GM12878 (cell line): ENCODE data around the gene CFAP410. TPM values are rescaled to one million over a fixed set of nuclear protein-coding genes. Genes with fewer than 3 reads are reported as not detected.
A peak's percentile ranks its signal among the peaks of the same experiment; 100 is the strongest.

Experiments
- CUX1 ChIP-seq: IDR thresholded peaks from 2 replicates; pipeline ENCODE4 v1.6.1; 2012; ENCODE audit warnings: improper control_type of control experiment, low read depth, low read length; ENCODE audit not compliant: insufficient replicate concordance
- ETV6 ChIP-seq, 2 experiments: fragments of 450-650 bp in 1 of 2; IDR thresholded peaks in 1 of 2; conservative IDR thresholded peaks in 1 of 2; 2 replicates each; pipeline ENCODE4 v1.6.1; 2014; ENCODE audit warnings: antibody characterized with exemption in 1 of 2, borderline replicate concordance in 1 of 2, low read depth in 1 of 2, mild to moderate bottlenecking in 1 of 2, moderate library complexity in 1 of 2
- IRF4 ChIP-seq: IDR thresholded peaks from 2 replicates; pipeline ENCODE4 v1.6.1; 2011; ENCODE audit warnings: low read depth, low read length
- KDM1A ChIP-seq: fragments of 200-600 bp; sonication (generic); IDR thresholded peaks from 2 replicates; pipeline ENCODE4 v1.6.1; 2016; ENCODE audit warnings: borderline replicate concordance
- LARP7 ChIP-seq: fragments of 450-650 bp; IDR thresholded peaks from 2 replicates; pipeline ENCODE4 v1.6.1; 2017; ENCODE audit warnings: mild to moderate bottlenecking
- MEF2A ChIP-seq: IDR thresholded peaks from 2 replicates; pipeline ENCODE4 v1.6.1; 2011; ENCODE audit warnings: low read depth, mild to moderate bottlenecking, low read length, moderate library complexity; ENCODE audit not compliant: insufficient read depth
- NFXL1 ChIP-seq: fragments of 450-650 bp; IDR thresholded peaks from 2 replicates; pipeline ENCODE4 v1.6.1; 2017; ENCODE audit warnings: antibody characterized with exemption, mild to moderate bottlenecking, borderline replicate concordance
- NFYA ChIP-seq: IDR thresholded peaks from 2 replicates; pipeline ENCODE4 v1.6.1; 2011; ENCODE audit warnings: low read depth, mild to moderate bottlenecking, low read length, improper control_type of control experiment, borderline replicate concordance
- NR2F1 ChIP-seq: fragments of 450-650 bp; conservative IDR thresholded peaks from 2 replicates; pipeline ENCODE4 v1.6.1; 2017; ENCODE audit warnings: mild to moderate bottlenecking
- RAD51 ChIP-seq: fragments of 450-650 bp; IDR thresholded peaks from 2 replicates; pipeline ENCODE4 v1.6.1; 2016; ENCODE audit warnings: moderate library complexity, mild to moderate bottlenecking, inconsistent platforms
- RBBP5 ChIP-seq: fragments of 200-600 bp; sonication (generic); conservative IDR thresholded peaks from 2 replicates; pipeline ENCODE4 v1.6.1; 2016
- SREBF2 ChIP-seq: IDR thresholded peaks from 2 replicates; pipeline ENCODE4 v1.6.1; 2012; ENCODE audit warnings: mild to moderate bottlenecking, low read length
- TCF12 ChIP-seq: IDR thresholded peaks from 2 replicates; pipeline ENCODE4 v1.6.1; 2011; ENCODE audit warnings: low read depth, mild to moderate bottlenecking, low read length
- YY1 ChIP-seq: IDR thresholded peaks from 2 replicates; pipeline ENCODE4 v1.6.1; 2011; ENCODE audit warnings: low read depth, mild to moderate bottlenecking, low read length
- ZBTB11 ChIP-seq: fragments of 450-650 bp; formaldehyde crosslinking; IDR thresholded peaks from 2 replicates; pipeline ENCODE4 v1.5.0; 2022; ENCODE audit warnings: mild to moderate bottlenecking, missing genetic modification characterization
- polyA plus RNA-seq, 11 experiments: library from polyadenylated mRNA; depleted of rRNA in 4 of 11; unstranded in 6 of 11; stranded (reverse) in 5 of 11; fragments of >200 nt; fragmentation: Nextera tagmentation in 4 of 11; fragmentation: Illumina TruSeq in 1 of 11; extraction: Ambion mirVana in 4 of 11; extraction: Trizol in 1 of 11; gene quantifications; 1 replicate in 1 of 11; 2 replicates in 10 of 11; pipeline versions ENCODE4 v1.2.1 to v1.2.3, GENCODE V29; 2011 to 2016; ENCODE audit warnings: inconsistent platforms in 2 of 11, missing spikeins in 2 of 11, low read depth in 1 of 11
- total RNA-seq, 4 experiments: library from RNA; depleted of rRNA in 3 of 4; stranded (reverse); fragments of >200 nt in 3 of 4; fragmentation: Illumina TruSeq in 1 of 4; extraction: Trizol in 1 of 4; gene quantifications; 2 replicates each; pipeline versions ENCODE4 v1.2.1 to v1.2.3, GENCODE V29; 2013 to 2021
- TF ChIP-seq, protein P1 (sequence below): IDR thresholded peaks from 2 replicates; pipeline ENCODE4 v1.6.1; 2012; ENCODE audit warnings: low read depth, low read length, improper control_type of control experiment

CFAP410 gene
- total and polyA plus RNA-seq, 10 of the 15 experiments (the other 5 are each of a cell fraction or from before 2014, with no cell fraction given) = 0.14 to 24.8 (median 11.3) TPM

DNA sequence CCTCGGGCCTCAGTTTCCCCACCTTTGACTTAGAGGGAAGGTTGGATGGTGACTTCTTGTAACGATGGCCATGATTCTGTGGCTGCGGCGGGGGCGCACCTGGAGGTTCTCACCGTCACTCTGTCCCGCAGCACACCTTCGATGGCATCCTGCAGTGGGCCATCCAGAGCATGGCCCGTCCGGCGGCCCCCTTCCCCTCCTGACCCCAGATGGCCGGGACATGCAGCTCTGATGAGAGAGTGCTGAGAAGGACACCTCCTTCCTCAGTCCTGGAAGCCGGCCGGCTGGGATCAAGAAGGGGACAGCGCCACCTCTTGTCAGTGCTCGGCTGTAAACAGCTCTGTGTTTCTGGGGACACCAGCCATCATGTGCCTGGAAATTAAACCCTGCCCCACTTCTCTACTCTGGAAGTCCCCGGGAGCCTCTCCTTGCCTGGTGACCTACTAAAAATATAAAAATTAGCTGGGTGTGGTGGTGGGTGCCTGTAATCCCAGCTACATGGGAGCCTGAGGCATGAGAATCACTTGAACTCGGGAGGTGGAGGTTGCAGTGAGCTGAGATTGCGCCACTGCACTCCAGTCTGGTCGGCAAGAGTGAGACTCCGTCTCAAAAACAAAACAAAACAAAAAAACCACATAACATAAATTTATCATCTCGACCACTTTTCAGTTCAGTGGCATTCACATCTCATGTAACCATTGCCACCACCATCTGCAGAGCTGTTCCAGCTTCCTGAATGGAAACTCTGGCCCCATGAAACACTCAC, 41.5 kb downstream of the CFAP410 start (continued):
- TF ChIP-seq ETV6 (conservative IDR thresholded peaks at IDR 0.05 in 1 of 2, IDR thresholded peaks at IDR 0.05 in 1 of 2; ENCODE audit: borderline replicate concordance in 1 of 2, low read depth in 1 of 2) (peak in 1 of 2 experiments; percentile 14; a peak in 1 of 4 replicates), LARP7 (no peak; the same call in 1 of the 2 replicates), RBBP5 (no peak), CUX1 (no peak), TCF12 (no peak), KDM1A (no peak), YY1 (peak; percentile 87), NFYA (no peak), IRF4 (no peak), NR2F1 (peak; percentile 57), MEF2A (0 out of 2 replicates have a peak, but pooled peaks have one; percentile 33), RAD51 (peak; percentile 51), SREBF2 (no peak), ZBTB11 (CRISPR knock-in tag) (no peak), NFXL1 (no peak)
- TF ChIP-seq, protein P1, sequence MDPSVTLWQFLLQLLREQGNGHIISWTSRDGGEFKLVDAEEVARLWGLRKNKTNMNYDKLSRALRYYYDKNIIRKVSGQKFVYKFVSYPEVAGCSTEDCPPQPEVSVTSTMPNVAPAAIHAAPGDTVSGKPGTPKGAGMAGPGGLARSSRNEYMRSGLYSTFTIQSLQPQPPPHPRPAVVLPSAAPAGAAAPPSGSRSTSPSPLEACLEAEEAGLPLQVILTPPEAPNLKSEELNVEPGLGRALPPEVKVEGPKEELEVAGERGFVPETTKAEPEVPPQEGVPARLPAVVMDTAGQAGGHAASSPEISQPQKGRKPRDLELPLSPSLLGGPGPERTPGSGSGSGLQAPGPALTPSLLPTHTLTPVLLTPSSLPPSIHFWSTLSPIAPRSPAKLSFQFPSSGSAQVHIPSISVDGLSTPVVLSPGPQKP = no peak
